Heart right ventricle (tissue), 16 donors: ENCODE measurements around the gene LBX1. TPM values are rescaled to one million over a fixed set of nuclear protein-coding genes. Genes with fewer than 3 reads are reported as not detected.
"Not testable (repeated sequence)": the region's sequence is repeated elsewhere in the genome, so short reads cannot be mapped to it uniquely, and the experiment has no call there.

Source experiments
- ATAC-seq, 8 donors: fragments of 200-7000 bp; cut with Tn5 transposase; one replicate each; pipeline ENCODE4 v1.9.1; 2020; ENCODE audit warnings: mild to moderate bottlenecking in 8 of 8, moderate library complexity in 8 of 8, moderate number of reproducible peaks in 1 of 8
- DNase-seq, 2 donors: peaks; one replicate each; pipeline ENCODE4 v3.0.0-alpha.2; 2020
- H3K27ac ChIP-seq, 10 donors: fragments of 200-600 bp; sonication (generic) in 2 of 10; one replicate each; pipeline versions ENCODE4 v1.5.0 to v1.8.0; 2020 to 2022; ENCODE audit warnings: mild to moderate bottlenecking in 3 of 10
- H3K27me3 ChIP-seq, 7 donors: fragments of 200-600 bp; one replicate each; pipeline ENCODE4 v1.8.0; 2021 to 2022; ENCODE audit warnings: mild to moderate bottlenecking in 2 of 7
- H3K36me3 ChIP-seq, 9 donors: fragments of 200-600 bp; sonication (generic) in 1 of 9; one replicate each; pipeline versions ENCODE4 v1.5.0 to v1.8.0; 2020 to 2022; ENCODE audit warnings: mild to moderate bottlenecking in 2 of 9
- H3K4me1 ChIP-seq, 9 donors: fragments of 200-600 bp; sonication (generic) in 1 of 9; one replicate each; pipeline versions ENCODE4 v1.5.0 to v1.8.0; 2020 to 2022; ENCODE audit warnings: mild to moderate bottlenecking in 4 of 9
- H3K4me3 ChIP-seq, 10 donors: fragments of 200-600 bp; sonication (generic) in 2 of 10; one replicate each; pipeline versions ENCODE4 v1.5.0 to v1.8.0; 2020 to 2022; ENCODE audit warnings: mild to moderate bottlenecking in 7 of 10, moderate library complexity in 2 of 10
- H3K9me3 ChIP-seq, 11 donors: fragments of 200-600 bp in 10 of 11; sonication (generic) in 2 of 11; one replicate each; pipeline versions ENCODE4 v1.5.0 to v1.8.0; 2013 to 2022; ENCODE audit warnings: mild to moderate bottlenecking in 2 of 11, control low read depth in 1 of 11, moderate library complexity in 1 of 11
- WGBS, 2 donors: extraction: QIAGEN DNeasy Blood & Tissue Kit; methylation state at CpG; one replicate each; pipeline ENCODE4 v1.1.7; 2013; ENCODE audit warnings: inconsistent platforms in 1 of 2; 5-methylcytosine and 5-hydroxymethylcytosine counted together
- intact Hi-C, 10 donors: fragments of 100-400 bp; cut with DNase I; formaldehyde crosslinking; loops; one replicate each; pipeline versions ENCODE4 v1.11.1 to v1.14.2; 2022
- polyA plus RNA-seq, 2 donors: library from polyadenylated mRNA; stranded (reverse); fragments of 200-250 nt; gene quantifications; one replicate each; pipeline ENCODE4 v1.2.3, GENCODE V29; 2013
- total RNA-seq, 10 donors: library from RNA; stranded (reverse); fragmentation: NEBNext Ultra II Directional in 3 of 10; extraction: Animal tissue kit (Norgen Biotek cat#: 25700) in 3 of 10; gene quantifications; one replicate each; pipeline versions ENCODE4 v1.2.1 to v1.2.4, GENCODE V29; 2021 to 2023
- TF ChIP-seq, protein P1 (sequence below), 9 donors: fragments of 200-600 bp; sonication (generic) in 2 of 9; IDR thresholded peaks; one replicate each; pipeline versions ENCODE4 v1.5.0 to v1.8.0; 2021 to 2022; ENCODE audit warnings: antibody characterized with exemption in 9 of 9, mild to moderate bottlenecking in 5 of 9, moderate library complexity in 1 of 9
- donor health status: Arrhythmogenic right ventricular cardiomyopathy.
- donor health status: ischemic (EF 13 %, LVEDD 7.1; RV severe dilation, severe dysfunction).
- donor health status: healthy with polysubstance abuse.
- donor health status: DM: no; HTN: yes; CAD: no.
- donor health status: DM: no; HTN: no; CAD: no.
- donor health status: ischemic (EF 25% LVEDD 6.9; RV normal size, moderate dysfunction).
- donor health status: ischemic (EF 25% LVEDD 5.7; RV mildly dilated, moderate dysfunction).
- donor health status: healthy.
- donor health status: DM: yes; HTN: yes; CAD: no.
- donor health status: Ischemic cardiomyopathy.
- donor health status: ischemic (EF 35%, LVEDD 5.7; RV mildly dilated, moderate dysfunction).
- donor health status: nonischemic (EF 11% LVEDD 7.7; RV severe dilation, severe dysfunction).
- donor health status: DM: yes; HTN: yes; CAD: no.
- donor health status: PGD.
- donor health status: ischemic (EF 29% LVEDD 5.4; RV normal size, mild dysfunction).
- donor health status: nonischemic (EF 23%, LVEDD 6.1; RV moderate dilation, normal function).

LBX1 gene
- total and polyA plus RNA-seq, 12 donors: not detected

DNA sequence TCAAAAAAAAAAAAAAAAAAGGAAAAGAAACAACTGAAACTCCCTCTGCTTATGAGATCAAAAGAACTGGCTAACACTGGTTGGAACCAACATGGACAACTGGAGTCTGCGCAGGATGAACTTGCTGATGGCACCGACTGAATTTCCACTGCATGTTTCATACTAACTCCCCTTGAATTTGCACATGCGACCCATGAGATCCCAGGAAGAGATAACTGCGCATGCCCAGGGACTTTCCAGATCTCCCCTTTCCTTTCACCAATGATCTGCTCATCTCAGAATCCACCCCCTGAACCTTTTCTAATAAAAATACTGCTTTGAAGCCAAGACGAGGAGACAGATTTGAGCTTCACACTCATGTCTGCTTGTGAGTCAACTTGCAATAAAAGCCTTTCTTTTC lies 20.7 kb downstream of the LBX1 start:
- no peak for ATAC-seq
- TF ChIP-seq, protein P1, sequence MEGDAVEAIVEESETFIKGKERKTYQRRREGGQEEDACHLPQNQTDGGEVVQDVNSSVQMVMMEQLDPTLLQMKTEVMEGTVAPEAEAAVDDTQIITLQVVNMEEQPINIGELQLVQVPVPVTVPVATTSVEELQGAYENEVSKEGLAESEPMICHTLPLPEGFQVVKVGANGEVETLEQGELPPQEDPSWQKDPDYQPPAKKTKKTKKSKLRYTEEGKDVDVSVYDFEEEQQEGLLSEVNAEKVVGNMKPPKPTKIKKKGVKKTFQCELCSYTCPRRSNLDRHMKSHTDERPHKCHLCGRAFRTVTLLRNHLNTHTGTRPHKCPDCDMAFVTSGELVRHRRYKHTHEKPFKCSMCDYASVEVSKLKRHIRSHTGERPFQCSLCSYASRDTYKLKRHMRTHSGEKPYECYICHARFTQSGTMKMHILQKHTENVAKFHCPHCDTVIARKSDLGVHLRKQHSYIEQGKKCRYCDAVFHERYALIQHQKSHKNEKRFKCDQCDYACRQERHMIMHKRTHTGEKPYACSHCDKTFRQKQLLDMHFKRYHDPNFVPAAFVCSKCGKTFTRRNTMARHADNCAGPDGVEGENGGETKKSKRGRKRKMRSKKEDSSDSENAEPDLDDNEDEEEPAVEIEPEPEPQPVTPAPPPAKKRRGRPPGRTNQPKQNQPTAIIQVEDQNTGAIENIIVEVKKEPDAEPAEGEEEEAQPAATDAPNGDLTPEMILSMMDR (IDR thresholded peaks at IDR 0.05): no peak
- H3K27ac ChIP-seq: no peak overlapping the region
- H3K4me1 ChIP-seq: peaks cover 0 to 3% (median 2%) of the 10 kb centered on the region in 9 donors
- H3K9me3 ChIP-seq: no peaks in the 10 kb centered on the region
- H3K4me3 ChIP-seq: no peak overlapping the region
- intact Hi-C loops: no loop called here
- 71 to 77% methylated on average over 5 of the region's 5 CpGs for WGBS, 2 donors
- peaks cover 12 to 99% (median 89%) of the 10 kb centered on the region in 7 donors for H3K27me3 ChIP-seq
- H3K36me3 ChIP-seq: no peaks in the 10 kb centered on the region
- DNase-seq: no peak

DNA sequence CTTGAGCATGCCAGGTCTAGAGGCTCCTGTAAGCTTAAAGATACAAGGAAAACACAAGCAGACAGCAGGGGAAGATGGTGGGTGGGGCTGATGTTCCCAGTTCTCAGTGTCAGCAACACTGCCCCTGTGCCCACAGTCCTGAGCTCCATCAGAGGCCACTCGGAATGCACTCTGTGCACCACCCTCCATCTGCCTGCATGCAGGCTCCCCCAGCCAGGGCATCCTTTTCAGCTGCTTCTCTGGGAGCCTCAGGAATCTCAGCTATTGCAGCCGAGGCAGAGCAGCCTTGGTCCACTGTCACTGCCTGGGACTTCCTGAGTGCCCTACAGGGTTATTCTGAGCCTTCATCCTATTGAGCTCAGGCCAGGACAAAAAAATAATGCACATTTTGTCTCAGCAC lies 22.2 kb downstream of the LBX1 start:
- H3K4me3 ChIP-seq: no peak overlapping the region
- ATAC-seq (no peak), DNase-seq (no peak)
- H3K4me1 ChIP-seq: no peaks in the 10 kb centered on the region
- 40 to 42% methylated on average over 2 of the region's 2 CpGs for WGBS, 2 donors
- H3K36me3 ChIP-seq: no peaks in the 10 kb centered on the region
- intact Hi-C loops: no loop called here
- H3K27me3 ChIP-seq: peaks cover 4 to 97% (median 78%) of the 10 kb centered on the region in 7 donors
- no peaks in the 10 kb centered on the region for H3K9me3 ChIP-seq
- TF ChIP-seq, protein P1 (IDR thresholded peaks at IDR 0.05): no peak
- no peak overlapping the region for H3K27ac ChIP-seq

DNA sequence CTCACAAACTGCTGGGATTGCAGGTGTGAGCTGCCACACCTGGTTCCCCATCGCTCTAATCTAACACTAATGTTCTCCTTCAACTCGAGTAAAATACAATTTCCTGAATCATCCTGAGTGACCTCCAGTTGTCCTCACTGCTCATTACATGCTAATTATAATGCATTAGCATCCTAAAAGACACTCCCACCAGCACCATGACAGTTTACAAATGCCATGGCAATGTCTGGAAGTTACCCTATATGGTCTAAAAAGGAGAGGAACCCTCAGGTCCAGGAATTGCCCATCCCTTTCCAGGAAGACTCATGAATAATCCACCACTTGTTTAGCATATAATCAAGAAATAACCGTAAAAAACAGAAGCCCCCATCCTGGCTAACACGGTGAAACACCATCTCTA lies 26.6 kb downstream of the LBX1 start:
- peaks cover 4 to 93% (median 58%) of the 10 kb centered on the region in 7 donors for H3K27me3 ChIP-seq

DNA sequence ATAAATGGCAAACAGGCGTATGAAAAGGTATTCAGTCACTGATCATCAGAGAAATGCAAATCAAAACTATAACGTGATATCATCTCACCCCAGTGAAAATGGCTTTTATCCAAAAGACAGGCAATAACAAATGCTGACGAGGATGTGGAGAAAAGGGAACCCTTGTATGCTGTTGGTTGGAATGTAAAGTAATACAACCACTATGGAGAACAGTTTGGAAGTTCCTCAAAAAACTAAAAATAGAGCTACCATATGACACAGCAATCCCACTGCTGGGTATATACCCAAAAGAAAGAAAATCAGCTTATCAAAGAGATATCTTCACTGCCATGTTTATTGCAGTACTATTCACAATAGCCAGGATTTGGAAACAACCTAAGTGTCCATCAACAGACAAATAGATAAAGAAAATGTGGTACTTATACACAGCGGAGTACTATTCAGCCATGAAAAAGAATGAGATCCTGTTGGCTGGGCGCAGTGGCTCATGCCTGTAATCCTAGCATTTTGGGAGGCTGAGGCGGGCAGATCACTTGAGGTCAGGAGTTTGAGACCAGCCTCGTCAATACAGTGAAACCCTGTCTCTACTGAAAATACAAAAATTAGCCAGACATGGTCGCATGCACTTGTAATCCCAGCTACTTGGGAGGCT lies 30.8 kb downstream of the LBX1 start:
- H3K27ac ChIP-seq, H3K36me3 ChIP-seq, H3K4me3 ChIP-seq, intact Hi-C loops, H3K4me1 ChIP-seq, DNase-seq, ATAC-seq, H3K9me3 ChIP-seq: not testable (repeated sequence)
- WGBS, 2 donors: 80 to 83% methylated on average over 8 of the region's 8 CpGs
- peaks cover 0 to 83% (median 56%) of the 10 kb centered on the region in 7 donors for H3K27me3 ChIP-seq

More for the DNA sequence above, 26.6 kb downstream of the LBX1 start:
- ATAC-seq, H3K4me1 ChIP-seq, H3K9me3 ChIP-seq, H3K36me3 ChIP-seq, DNase-seq, H3K27ac ChIP-seq, intact Hi-C loops, H3K4me3 ChIP-seq: not testable (repeated sequence)
- WGBS, 2 donors: 74 to 79% methylated on average over 4 of the region's 4 CpGs

- 84 to 88% methylated on average over 5 of the region's 5 CpGs for WGBS, 2 donors
- no peak for DNase-seq
- Histone ChIP-seq H3K9me3 (no peaks in the 10 kb centered on the region), H3K27me3 (peaks cover 0 to 77% (median 47%) of the 10 kb centered on the region in 7 donors), H3K36me3 (no peaks in the 10 kb centered on the region), H3K27ac (no peak overlapping the region), H3K4me1 (no peaks in the 10 kb centered on the region), H3K4me3 (no peak overlapping the region)
- intact Hi-C loops: no loop called here
- ATAC-seq: no peak
- TF ChIP-seq, protein P1 (IDR thresholded peaks at IDR 0.05): no peak
Measured at GRCh38 chr10:101195921-101196320, 33.3 kb downstream of the LBX1 start.
